OCI-M1 (cell line): ENCODE data around the gene OR11H6.
"Not testable (repeated sequence)": the region's sequence is repeated elsewhere in the genome, so short reads cannot be mapped to it uniquely, and the experiment has no call there.

Source experiments
- DNase-seq: peaks from one replicate; lab custom pipeline; 2025; lab: John Stamatoyannopoulos, UW

The OR11H6 gene

GRCh38 chr14:20264361-20264760 is 40.9 kb downstream of the OR11H6 start:
- DNase-seq = not testable (repeated sequence)

DNA sequence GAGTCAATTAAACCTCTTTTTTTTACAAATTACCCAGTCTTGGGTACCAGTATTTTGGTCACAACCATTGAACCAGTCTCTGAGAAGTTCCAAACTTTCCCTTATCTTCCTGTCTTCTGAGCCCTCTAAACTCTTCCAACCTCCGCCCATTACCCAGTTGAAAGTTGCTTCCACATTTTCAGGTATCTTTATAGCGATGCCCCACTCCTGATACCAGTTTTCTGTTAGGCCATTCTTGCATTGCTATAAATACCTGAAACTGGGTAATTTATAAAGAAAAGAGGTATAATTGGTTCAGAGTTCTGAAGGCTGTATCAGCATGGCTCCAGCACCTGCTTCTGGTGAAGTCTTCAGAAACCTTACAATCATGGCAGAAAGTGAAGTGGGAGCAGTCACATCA is 50.6 kb downstream of the OR11H6 start:
- DNase-seq = no peak
